HG03378 (cell line): ENCODE data around the gene OVOL1.
"Not testable (repeated sequence)": the region's sequence is repeated elsewhere in the genome, so short reads cannot be mapped to it uniquely, and the experiment has no call there.

ENCODE experiments used
- ATAC-seq: cut with Tn5 transposase; IDR thresholded peaks from one replicate; pipeline ENCODE4 v1.9.1; 2021; ENCODE audit warnings: mild to moderate bottlenecking, moderate library complexity; ENCODE audit not compliant: unreplicated experiment

Gene OVOL1

DNA sequence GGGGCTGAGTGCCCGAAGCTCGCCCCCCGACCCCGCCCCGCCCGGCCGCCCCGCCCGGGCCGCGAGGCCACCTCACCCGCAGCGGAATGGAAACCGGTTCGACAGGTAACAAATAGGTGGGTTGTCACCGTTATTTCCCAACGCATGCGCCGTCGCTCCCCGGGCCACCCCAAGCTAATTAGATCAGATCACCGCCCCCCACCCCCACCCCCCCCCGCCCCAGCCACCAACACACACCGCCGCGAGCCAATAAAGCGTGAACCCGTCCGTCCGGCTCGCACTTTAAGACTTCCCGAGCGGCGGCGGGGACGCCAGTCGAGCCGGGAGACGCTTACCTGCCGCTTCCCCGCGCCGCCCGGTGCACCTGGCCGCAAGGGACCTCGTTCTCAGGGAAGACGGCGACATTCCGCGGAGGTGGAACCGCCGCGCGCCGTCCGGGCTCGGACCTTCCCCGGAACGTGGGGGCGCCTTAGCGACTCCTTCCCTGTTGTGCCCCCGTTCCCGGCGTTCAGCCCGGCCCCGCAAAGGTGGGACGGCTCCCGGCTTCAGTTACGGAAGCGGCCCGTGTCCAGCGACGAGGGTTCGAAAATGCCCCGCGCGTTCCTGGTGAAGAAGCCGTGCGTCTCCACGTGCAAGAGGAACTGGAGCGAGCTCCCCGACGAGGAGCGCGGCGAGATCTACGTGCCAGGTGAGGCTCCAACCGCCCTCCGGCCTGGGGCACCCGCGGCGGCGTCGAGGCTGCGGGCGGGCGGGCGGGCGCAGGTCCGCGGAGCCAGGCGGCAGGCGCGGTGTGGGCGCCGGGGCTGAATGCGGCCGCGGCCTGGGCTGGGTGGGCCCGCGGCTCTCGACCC, at the start of gene OVOL1:
OVOL1 (plus strand) TSS at position 278 of the 851 bp plus-strand sequence; CDS start at position 589, 311 bp downstream.
- ATAC-seq, result no peak

GRCh38 chr11:65739022-65739421, 47.8 kb upstream of the OVOL1 start:
- ATAC-seq, result no peak

DNA sequence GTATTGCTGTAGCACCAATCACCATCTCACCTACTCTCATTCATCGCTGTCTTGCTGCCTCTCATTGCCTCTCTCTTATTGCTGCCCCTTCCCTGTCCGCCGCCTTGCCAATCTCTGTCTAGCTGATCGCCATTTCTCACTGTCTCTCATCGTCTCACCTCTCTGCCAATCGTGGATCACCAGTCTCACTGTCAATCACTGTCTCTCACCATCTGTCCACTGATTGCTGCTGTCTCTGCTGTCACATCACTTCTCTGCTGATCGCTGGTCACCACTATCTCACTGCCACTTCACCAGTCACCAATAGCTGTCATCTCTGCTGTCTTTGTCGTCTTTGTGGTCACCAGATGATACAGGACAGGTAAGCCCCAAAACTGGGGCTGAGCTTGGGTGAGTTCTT, 45.7 kb upstream of the OVOL1 start:
- ATAC-seq, result no peak

DNA sequence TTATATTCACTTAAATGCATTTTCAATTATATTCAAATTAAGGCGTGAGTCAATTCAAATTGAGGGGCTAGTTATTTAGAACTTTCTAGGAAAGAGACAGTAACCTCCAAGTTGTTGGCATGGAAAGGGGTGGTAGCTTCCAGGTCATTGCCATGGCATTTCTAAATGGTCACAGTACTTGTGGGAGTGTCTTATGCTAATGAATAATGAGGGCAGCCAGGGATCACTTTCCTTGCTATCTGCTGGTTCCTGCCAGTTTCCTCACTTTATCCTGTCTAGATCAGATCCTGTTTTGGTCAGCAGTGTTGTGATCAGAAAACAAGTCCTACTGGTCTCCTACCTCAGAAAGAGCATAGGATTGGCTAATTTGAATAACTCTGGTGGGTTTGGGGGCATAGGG, 44.5 kb upstream of the OVOL1 start:
- ATAC-seq, result no peak

DNA sequence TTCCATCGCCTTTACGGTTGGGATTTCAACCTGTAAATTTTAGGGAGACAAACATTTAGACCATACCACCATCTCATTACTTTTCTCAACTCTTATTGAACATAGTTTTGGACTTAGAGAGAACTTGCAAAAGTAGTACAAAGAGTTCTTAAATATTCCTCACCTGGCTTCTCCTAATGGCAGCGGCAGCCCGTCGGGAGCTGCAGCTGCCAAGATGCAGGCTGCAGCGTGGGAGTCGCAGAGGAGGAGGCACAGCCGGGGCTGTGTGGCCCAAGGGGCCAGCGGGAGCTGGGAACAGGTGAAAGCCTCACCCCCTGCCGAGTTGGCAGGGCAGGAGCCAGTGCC, 43.2 kb upstream of the OVOL1 start:
- no peak for ATAC-seq

- ATAC-seq, result no peak
These were observed 42.7 kb upstream of the OVOL1 start for GRCh38 chr11:65744026-65744698.

- ATAC-seq, result no peak
These were observed 42.2 kb upstream of the OVOL1 start for GRCh38 chr11:65744699-65745042.

GRCh38 chr11:65745049-65745448, 41.8 kb upstream of the OVOL1 start:
- ATAC-seq, result no peak

- ATAC-seq, result not testable (repeated sequence)
These were observed 24.7 kb upstream of the OVOL1 start for GRCh38 chr11:65762169-65762568.

GRCh38 chr11:65762816-65763215, 24.0 kb upstream of the OVOL1 start:
- ATAC-seq, result not testable (repeated sequence)

- no peak for ATAC-seq
These were observed 22.4 kb upstream of the OVOL1 start for GRCh38 chr11:65764434-65764833.

- no peak for ATAC-seq
These were observed 20.3 kb upstream of the OVOL1 start for GRCh38 chr11:65766535-65766934.

DNA sequence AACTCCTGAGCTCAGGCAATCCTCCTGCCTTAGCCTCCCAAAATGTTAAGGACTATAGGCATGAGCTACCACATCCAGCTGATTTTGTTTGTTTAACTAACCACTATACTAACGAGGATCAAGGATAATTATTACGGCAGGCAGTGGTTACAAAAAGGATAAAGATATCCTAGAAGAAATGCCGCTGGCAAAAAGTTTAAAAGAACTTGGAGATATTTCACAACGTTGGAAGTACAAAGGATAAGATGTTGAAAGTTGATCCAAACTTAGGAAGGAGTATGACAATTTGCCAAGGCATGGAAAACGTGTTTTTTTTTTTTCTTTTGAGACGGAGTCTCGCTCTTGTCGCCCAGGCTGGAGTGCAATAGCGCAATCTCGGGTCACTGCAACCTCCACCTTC, 19.5 kb upstream of the OVOL1 start:
- ATAC-seq, result no peak

DNA sequence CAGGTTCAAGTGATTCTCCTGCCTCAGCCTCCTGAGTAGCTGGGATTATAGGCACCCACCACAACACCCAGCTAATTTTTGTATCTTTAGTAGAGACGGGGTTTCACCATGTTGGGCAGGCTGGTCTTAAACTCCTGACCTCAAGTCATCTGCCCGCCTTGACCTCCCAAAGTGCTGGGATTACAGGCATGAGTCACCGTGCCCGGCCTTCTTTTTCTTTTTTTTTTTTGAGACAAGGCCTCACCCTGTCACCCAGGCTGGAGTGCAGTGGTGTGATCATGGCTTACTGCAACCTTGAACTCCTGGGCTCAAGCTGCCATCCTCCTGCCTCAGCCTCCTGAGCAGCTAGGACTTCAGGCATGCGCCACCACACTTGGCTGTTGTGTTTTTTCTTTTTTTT, 19.1 kb upstream of the OVOL1 start:
- ATAC-seq, result not testable (repeated sequence)

DNA sequence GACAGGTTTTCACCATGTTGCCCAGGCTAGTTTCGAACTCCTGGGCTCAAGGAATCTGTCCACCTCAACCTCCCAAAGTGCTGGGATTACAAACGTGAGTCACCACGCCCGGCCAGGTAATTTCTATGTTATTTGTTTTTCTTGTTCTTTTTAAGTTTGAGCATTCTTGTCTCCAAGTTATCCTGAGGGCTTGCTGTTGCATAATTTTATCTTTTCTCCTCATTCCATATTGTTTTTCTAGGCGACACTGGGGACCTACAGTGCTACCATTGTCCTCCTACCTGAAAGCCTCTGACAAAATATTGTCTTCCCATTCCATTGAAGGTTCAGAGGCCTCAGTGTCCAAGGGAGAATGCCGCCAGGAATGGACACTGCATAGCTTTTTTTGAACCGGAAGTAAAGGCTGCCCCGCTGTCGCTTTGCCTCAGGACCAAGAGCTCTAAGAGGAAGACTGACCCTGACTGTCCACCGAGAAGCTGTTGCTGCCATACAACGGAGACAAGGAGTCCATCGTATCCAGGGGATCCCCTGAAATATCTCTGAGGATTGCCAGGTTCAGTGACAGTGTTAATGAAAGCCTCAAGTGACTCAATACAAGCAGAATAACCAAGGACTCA, 15.8 kb upstream of the OVOL1 start:
- ATAC-seq, result no peak

DNA sequence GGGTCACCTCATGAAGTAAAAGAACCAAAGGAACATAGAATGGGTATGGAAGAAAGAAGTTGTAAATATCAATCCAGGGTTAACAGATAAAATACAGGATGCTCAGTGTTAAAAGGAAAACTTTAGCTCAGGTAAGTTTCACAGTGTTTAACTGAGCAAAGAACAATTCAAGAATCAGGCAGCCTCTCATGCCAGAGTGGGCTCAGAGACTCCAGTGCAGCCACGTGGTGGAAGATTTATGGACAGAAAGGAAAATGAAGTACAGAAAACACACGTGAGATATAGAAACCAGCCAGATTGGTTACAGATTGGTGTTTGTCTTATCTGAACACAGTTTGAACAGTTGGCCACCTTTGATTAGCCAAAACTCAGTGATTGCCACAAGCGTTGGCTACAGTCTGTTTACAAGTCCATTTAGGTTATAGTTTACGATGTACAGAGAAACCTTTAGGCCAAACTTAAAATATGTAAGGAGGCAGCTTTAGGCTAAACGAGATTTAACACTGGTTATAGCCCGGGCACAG, 15.2 kb upstream of the OVOL1 start:
- ATAC-seq, result no peak

- ATAC-seq, result no peak
These were observed 13.0 kb upstream of the OVOL1 start for GRCh38 chr11:65773784-65774411.

DNA sequence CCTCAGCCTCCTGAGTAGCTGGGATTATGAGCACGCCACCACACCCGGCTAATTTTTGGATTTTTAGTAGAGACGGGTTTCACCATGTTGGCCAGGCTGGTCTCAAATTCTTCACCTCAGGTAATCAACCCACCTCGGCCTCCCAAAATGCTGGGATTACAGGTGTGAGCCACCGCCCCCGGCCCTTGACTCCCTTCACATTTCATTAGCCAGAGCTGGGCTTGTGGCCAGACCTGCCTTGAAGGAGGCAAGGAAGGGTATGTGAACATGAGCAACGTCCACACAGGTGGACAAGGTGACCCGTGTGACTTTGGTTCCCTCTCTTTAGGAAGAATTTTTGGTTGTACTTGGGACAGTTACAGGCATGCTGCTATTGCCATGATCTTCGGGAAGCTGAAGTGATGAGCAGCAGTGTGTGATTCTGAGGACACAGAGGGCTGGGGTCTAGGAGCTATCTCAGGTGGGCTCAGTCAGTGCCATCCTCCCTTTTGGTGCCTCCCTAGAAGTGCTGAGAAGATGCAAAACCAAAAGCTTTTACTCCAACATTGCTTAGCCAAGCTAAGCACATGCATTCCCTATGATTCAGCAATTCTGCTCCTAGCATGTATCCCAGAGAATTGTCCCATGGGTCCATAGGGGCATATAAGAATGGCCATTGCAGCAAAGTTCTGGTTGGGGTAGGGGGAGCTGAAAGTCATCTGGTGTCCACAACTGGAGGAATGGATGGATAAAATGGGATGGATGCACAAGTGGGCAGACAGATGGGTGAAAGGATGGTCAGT, 12.1 kb upstream of the OVOL1 start:
- ATAC-seq, result no peak

DNA sequence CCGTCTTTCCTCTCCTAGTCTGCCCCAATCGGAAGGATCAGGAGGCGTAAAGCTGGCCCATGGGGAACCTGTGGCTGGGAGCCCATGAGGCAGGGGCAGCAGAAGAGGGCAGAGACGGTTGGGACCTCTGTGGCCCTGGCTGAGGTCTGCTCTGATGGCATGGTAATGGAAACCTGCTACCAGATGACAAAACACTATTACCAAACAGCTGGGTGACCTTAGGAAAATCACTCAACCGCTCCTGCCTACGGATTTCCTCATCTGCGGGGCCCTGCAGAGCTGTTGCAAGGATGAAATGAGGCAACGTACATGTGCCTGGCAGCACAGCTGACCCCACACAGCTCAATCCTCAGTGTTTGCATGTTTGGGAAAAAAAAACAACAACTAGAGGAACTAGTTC, 10.7 kb upstream of the OVOL1 start:
- no peak for ATAC-seq

GRCh38 chr11:65776710-65777141, 10.1 kb upstream of the OVOL1 start:
- no peak for ATAC-seq

GRCh38 chr11:65777241-65777640, 9.6 kb upstream of the OVOL1 start:
- no peak for ATAC-seq
